Hepatocyte (in vitro differentiated cells): ENCODE results near the gene SPAAR. TPM values are rescaled to one million over a fixed set of nuclear protein-coding genes. Genes with fewer than 3 reads are reported as not detected.
"Not testable (repeated sequence)": the region's sequence is repeated elsewhere in the genome, so short reads cannot be mapped to it uniquely, and the experiment has no call there.

Experiments used
- DNase-seq: peaks from one replicate; pipeline ENCODE4 v3.0.0-alpha.2; 2016; ENCODE audit warnings: low spot score
- H2AFZ ChIP-seq: fragments of 200-600 bp; sonication (generic); 2 replicates; pipeline ENCODE4 v1.6.0; 2016; ENCODE audit warnings: antibody characterized with exemption, mild to moderate bottlenecking
- H3K27ac ChIP-seq: fragments of 200-600 bp; sonication (generic); 2 replicates; pipeline ENCODE4 v1.5.1; 2016; ENCODE audit warnings: mild to moderate bottlenecking
- H3K27me3 ChIP-seq: fragments of 200-600 bp; sonication (generic); 2 replicates; pipeline ENCODE4 v1.6.1; 2016
- H3K36me3 ChIP-seq: fragments of 200-600 bp; sonication (generic); replicated peaks from 2 replicates; pipeline ENCODE4 v1.5.1; 2016; ENCODE audit warnings: low read depth; ENCODE audit not compliant: insufficient read depth
- H3K4me1 ChIP-seq: fragments of 200-600 bp; sonication (generic); 2 replicates; pipeline ENCODE4 v1.5.1; 2016; ENCODE audit warnings: mild to moderate bottlenecking, moderate library complexity; ENCODE audit not compliant: insufficient read depth
- H3K4me2 ChIP-seq: fragments of 200-600 bp; sonication (generic); 2 replicates; pipeline ENCODE4 v1.6.0; 2016
- H3K4me3 ChIP-seq: fragments of 200-600 bp; sonication (generic); 2 replicates; pipeline ENCODE4 v1.5.1; 2016; ENCODE audit warnings: mild to moderate bottlenecking
- H3K79me2 ChIP-seq: fragments of 200-600 bp; sonication (generic); 2 replicates; pipeline ENCODE4 v1.6.0; 2017; ENCODE audit warnings: mild to moderate bottlenecking
- H3K9me2 ChIP-seq: fragments of 200-600 bp; sonication (generic); replicated peaks from 2 replicates; pipeline ENCODE4 v1.6.0; 2017; ENCODE audit warnings: mild to moderate bottlenecking; ENCODE audit not compliant: insufficient read depth
- H3K9me3 ChIP-seq: fragments of 200-600 bp; sonication (generic); 2 replicates; pipeline ENCODE4 v1.5.1; 2016; ENCODE audit warnings: low read depth, mild to moderate bottlenecking
- H4K20me1 ChIP-seq: fragments of 200-600 bp; sonication (generic); 2 replicates; pipeline ENCODE4 v1.6.0; 2016; ENCODE audit warnings: mild to moderate bottlenecking; ENCODE audit not compliant: insufficient read depth, poor library complexity, severe bottlenecking
- EZH2 ChIP-seq: fragments of 200-600 bp; sonication (generic); IDR thresholded peaks from 2 replicates; pipeline ENCODE4 v1.6.1; 2016; ENCODE audit warnings: antibody characterized with exemption, mild to moderate bottlenecking, borderline replicate concordance
- EZH2phosphoT487 ChIP-seq: fragments of 200-600 bp; sonication (generic); IDR thresholded peaks from one replicate; pipeline ENCODE4 v1.6.1; 2018; ENCODE audit warnings: antibody characterized with exemption, mild to moderate bottlenecking, low read depth, moderate library complexity; ENCODE audit not compliant: unreplicated experiment, severe bottlenecking
- WGBS: methylation state at CpG from one replicate; pipeline ENCODE4 v1.1.6; 2016; ENCODE audit warnings: low lambda C conversion rate; ENCODE audit errors: missing lambda C conversion rate; 5-methylcytosine and 5-hydroxymethylcytosine counted together
- polyA plus RNA-seq: library from polyadenylated mRNA; unstranded; fragments of >200 nt; fragmentation: Nextera tagmentation; extraction: Ambion mirVana; gene quantifications from 2 replicates; pipeline ENCODE4 v1.2.1, GENCODE V29; 2016
- total RNA-seq: library from RNA; depleted of rRNA; stranded (reverse); fragments of >200 nt; gene quantifications from 2 replicates; pipeline ENCODE4 v1.2.3, GENCODE V29; 2014
- TF ChIP-seq, protein P1 (sequence below): fragments of 200-600 bp; sonication (generic); IDR thresholded peaks from 2 replicates; pipeline ENCODE4 v1.5.1; 2016; ENCODE audit warnings: antibody characterized with exemption, mild to moderate bottlenecking; ENCODE audit not compliant: poor library complexity

The SPAAR gene
- total and polyA plus RNA-seq, 2 experiments from 2014 or later: not detected

DNA sequence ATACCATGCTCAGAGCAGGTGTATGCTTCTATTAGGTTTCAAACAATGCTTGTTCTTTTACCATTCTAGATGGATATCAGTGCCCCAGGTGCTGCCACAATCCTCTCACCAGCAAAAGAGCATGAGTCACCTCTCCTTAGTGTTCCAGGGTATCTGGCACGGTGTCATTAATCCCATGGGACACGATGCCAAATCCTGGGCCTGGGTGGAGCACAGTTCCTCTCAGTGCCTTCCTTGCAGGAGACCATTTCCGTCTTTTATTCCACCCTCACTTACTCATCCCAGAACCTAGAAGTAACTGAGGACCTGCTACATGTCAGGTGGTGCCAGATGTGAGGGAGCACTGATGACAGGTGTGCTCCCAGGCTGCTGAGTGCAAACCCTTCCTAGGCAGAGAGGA is 37.7 kb upstream of the SPAAR start:
- no peaks in the 10 kb centered on the region for H3K27me3 ChIP-seq
- no peaks in the 10 kb centered on the region for H3K36me3 ChIP-seq
- no peaks in the 10 kb centered on the region for H3K9me3 ChIP-seq
- H3K79me2 ChIP-seq: no peaks in the 10 kb centered on the region
- H2AFZ ChIP-seq: no peak overlapping the region
- no peaks in the 10 kb centered on the region for H3K9me2 ChIP-seq
- no peak overlapping the region for H3K4me3 ChIP-seq
- no peaks in the 10 kb centered on the region for H3K4me1 ChIP-seq
- no peak overlapping the region for H3K27ac ChIP-seq
- TF ChIP-seq EZH2 (no peak), EZH2phosphoT487 (no peak)
- TF ChIP-seq, protein P1, sequence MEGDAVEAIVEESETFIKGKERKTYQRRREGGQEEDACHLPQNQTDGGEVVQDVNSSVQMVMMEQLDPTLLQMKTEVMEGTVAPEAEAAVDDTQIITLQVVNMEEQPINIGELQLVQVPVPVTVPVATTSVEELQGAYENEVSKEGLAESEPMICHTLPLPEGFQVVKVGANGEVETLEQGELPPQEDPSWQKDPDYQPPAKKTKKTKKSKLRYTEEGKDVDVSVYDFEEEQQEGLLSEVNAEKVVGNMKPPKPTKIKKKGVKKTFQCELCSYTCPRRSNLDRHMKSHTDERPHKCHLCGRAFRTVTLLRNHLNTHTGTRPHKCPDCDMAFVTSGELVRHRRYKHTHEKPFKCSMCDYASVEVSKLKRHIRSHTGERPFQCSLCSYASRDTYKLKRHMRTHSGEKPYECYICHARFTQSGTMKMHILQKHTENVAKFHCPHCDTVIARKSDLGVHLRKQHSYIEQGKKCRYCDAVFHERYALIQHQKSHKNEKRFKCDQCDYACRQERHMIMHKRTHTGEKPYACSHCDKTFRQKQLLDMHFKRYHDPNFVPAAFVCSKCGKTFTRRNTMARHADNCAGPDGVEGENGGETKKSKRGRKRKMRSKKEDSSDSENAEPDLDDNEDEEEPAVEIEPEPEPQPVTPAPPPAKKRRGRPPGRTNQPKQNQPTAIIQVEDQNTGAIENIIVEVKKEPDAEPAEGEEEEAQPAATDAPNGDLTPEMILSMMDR: no peak
- WGBS: 72% methylated on average over 3 of the region's 3 CpGs
- DNase-seq: no peak
- H3K4me2 ChIP-seq: no peak overlapping the region
- H4K20me1 ChIP-seq: no peaks in the 10 kb centered on the region

DNA sequence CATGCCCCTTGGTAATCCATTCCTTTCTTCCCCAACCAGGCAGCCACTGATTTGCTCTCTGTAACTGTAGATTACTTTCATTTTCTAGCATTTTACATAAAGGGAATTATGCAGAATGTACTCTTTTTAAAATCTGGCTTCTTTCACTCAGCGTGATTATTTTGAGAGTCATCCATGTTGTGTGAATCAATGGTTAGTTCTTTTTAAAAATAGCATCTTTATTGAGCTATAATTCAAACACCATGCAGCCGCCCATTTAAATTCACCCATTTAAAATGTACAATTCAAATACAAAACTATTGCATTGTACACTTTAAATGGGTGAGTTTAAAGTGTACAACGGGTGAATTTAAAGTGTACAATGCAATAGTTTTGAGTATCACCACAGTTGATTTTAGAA is 36.8 kb upstream of the SPAAR start:
- Histone ChIP-seq H3K79me2 (no peaks in the 10 kb centered on the region), H3K4me2 (no peak overlapping the region), H3K27ac (no peak overlapping the region), H4K20me1 (no peaks in the 10 kb centered on the region), H3K4me1 (no peaks in the 10 kb centered on the region), H3K27me3 (no peaks in the 10 kb centered on the region), H3K9me3 (no peaks in the 10 kb centered on the region), H2AFZ (no peak overlapping the region), H3K9me2 (no peaks in the 10 kb centered on the region), H3K4me3 (no peak overlapping the region), H3K36me3 (no peaks in the 10 kb centered on the region)
- DNase-seq: no peak
- TF ChIP-seq, protein P1: no peak
- TF ChIP-seq EZH2 (no peak), EZH2phosphoT487 (no peak)
- WGBS: 85% methylated on average over 3 of the region's 3 CpGs

DNA sequence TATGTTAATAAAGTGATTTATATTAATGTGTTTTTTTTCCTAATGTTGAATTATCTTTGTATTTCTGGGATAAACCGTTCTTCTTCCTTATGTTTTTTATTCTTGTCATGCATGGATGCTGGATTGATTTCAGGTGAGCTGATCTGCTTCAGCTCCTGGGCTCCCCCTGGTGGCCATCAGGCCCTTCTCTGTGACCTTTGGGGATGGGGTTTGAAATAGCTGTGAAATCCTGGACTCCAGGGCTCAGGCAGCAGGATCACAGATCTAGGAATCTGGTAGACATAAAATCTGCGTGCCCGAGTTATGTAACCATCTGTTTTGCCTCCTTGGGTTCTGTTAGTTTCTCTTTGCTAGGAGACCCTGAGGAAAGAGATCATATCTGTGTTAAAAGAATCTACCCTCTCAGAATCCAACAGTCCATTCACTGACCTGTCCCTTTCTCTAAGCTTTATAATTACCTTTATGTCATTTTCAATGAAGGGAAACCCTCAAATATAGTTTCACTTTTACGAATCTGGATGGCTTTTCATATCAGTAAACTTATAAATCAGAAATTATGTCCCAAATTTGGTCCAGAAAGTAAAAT is 26.9 kb upstream of the SPAAR start:
- Histone ChIP-seq H3K9me2 (no peaks in the 10 kb centered on the region), H3K4me2 (no peak overlapping the region), H2AFZ (no peak overlapping the region), H3K79me2 (no peaks in the 10 kb centered on the region), H3K4me1 (no peaks in the 10 kb centered on the region), H3K4me3 (no peak overlapping the region), H3K27me3 (no peaks in the 10 kb centered on the region), H3K9me3 (no peaks in the 10 kb centered on the region), H4K20me1 (no peaks in the 10 kb centered on the region), H3K27ac (no peak overlapping the region), H3K36me3 (no peaks in the 10 kb centered on the region)
- no peak for TF ChIP-seq EZH2phosphoT487
- TF ChIP-seq, protein P1: peak; percentile 94
- DNase-seq: peak; percentile 90
- WGBS: 6% methylated on average over 4 of the region's 4 CpGs

DNA sequence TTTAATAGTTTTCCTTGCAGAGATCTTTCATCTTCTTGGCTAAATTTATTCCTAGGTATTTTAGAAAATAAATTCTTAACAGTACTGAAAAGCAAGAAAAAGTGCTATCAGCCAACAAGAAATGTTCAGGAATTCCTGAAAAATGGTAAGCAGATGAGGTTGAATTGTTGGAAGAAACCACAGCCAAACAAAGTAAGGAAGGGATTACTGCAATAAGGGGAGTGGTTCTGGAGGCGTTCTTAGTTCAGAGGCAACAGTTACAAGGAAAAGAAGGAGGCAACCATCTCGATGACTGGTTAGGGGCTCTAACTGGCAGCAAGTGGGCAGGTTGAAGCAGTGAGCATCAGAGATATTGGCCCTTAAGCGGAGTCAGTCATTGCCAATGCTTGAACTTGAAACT is 26.3 kb upstream of the SPAAR start:
- Histone ChIP-seq H4K20me1 (no peaks in the 10 kb centered on the region), H3K4me3 (no peak overlapping the region), H3K9me2 (no peaks in the 10 kb centered on the region), H3K9me3 (no peaks in the 10 kb centered on the region), H3K36me3 (no peaks in the 10 kb centered on the region), H2AFZ (no peak overlapping the region), H3K4me1 (no peaks in the 10 kb centered on the region), H3K27ac (no peak overlapping the region), H3K79me2 (no peaks in the 10 kb centered on the region), H3K27me3 (no peaks in the 10 kb centered on the region), H3K4me2 (no peak overlapping the region)
- 59% methylated on average over 3 of the region's 3 CpGs for WGBS
- no peak for TF ChIP-seq EZH2phosphoT487
- TF ChIP-seq EZH2: no peak
- TF ChIP-seq, protein P1: no peak
- DNase-seq: no peak

DNA sequence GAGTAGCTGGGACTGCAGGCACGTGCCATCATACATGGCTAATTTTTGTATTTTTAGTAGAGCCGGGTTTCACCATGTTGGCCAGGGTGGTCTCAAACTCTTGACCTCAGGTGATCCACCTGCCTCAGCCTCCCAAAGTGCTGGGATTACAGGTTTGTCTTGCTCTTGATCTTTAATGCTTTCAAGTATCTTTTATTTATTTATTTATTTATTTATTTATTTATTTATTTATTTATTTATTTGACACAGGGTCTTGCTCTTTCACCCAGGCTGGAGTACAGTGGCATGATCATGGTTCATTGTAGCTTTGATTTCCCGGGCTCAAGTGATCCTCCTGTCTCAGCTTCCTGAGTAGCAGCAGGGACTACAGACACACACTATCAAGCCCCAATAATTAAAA is 24.4 kb upstream of the SPAAR start:
- not testable (repeated sequence) for H3K27me3 ChIP-seq, DNase-seq, H3K9me3 ChIP-seq, H3K4me1 ChIP-seq, H3K4me2 ChIP-seq, H3K4me3 ChIP-seq, H2AFZ ChIP-seq, H3K9me2 ChIP-seq, H4K20me1 ChIP-seq, H3K27ac ChIP-seq, H3K36me3 ChIP-seq, H3K79me2 ChIP-seq
- 92% methylated on average over 3 of the region's 3 CpGs for WGBS
